RWPE2 (cell line): Measurements from ENCODE around the gene HSP90AB1.

ENCODE experiments used
- ATAC-seq: fragments of 200-7000 bp; cut with Tn5 transposase; 3 replicates; pipeline ENCODE4 v1.9.1; 2021; ENCODE audit warnings: low read depth
- DNase-seq: peaks from one replicate; pipeline ENCODE4 v3.0.0-alpha.2; 2020; ENCODE audit warnings: low spot score
- H3K27ac ChIP-seq: fragments of 450-650 bp; 2 replicates; pipeline ENCODE4 v1.5.1; 2017; ENCODE audit warnings: mild to moderate bottlenecking; ENCODE audit not compliant: poor library complexity, severe bottlenecking
- H3K27me3 ChIP-seq: fragments of 250-450 bp; sonication (Bioruptor Pico); 2 replicates; pipeline ENCODE4 v1.5.1; 2021; ENCODE audit warnings: mild to moderate bottlenecking, moderate library complexity; ENCODE audit not compliant: insufficient read depth, poor library complexity, severe bottlenecking
- H3K36me3 ChIP-seq: fragments of 250-450 bp; sonication (Bioruptor Pico); 2 replicates; pipeline ENCODE4 v1.5.1; 2020; ENCODE audit warnings: low read depth, mild to moderate bottlenecking, moderate library complexity
- H3K4me1 ChIP-seq: fragments of 250-450 bp; sonication (Bioruptor Pico); 2 replicates; pipeline ENCODE4 v1.5.1; 2021; ENCODE audit warnings: mild to moderate bottlenecking, moderate library complexity; ENCODE audit not compliant: insufficient read depth, poor library complexity, severe bottlenecking
- H3K4me3 ChIP-seq: fragments of 250-450 bp; sonication (Bioruptor Pico); 2 replicates; pipeline ENCODE4 v1.5.1; 2021; ENCODE audit warnings: mild to moderate bottlenecking, moderate library complexity; ENCODE audit not compliant: severe bottlenecking
- H3K9me3 ChIP-seq: fragments of 250-450 bp; sonication (Bioruptor Pico); 2 replicates; pipeline ENCODE4 v1.5.1; 2021; ENCODE audit warnings: mild to moderate bottlenecking, moderate library complexity; ENCODE audit not compliant: severe bottlenecking
- TF ChIP-seq, protein P1 (sequence below): fragments of 450-650 bp; IDR thresholded peaks from one replicate; pipeline ENCODE4 v1.5.1; 2017; ENCODE audit warnings: mild to moderate bottlenecking, moderate library complexity; ENCODE audit not compliant: poor library complexity, severe bottlenecking

Gene HSP90AB1

DNA sequence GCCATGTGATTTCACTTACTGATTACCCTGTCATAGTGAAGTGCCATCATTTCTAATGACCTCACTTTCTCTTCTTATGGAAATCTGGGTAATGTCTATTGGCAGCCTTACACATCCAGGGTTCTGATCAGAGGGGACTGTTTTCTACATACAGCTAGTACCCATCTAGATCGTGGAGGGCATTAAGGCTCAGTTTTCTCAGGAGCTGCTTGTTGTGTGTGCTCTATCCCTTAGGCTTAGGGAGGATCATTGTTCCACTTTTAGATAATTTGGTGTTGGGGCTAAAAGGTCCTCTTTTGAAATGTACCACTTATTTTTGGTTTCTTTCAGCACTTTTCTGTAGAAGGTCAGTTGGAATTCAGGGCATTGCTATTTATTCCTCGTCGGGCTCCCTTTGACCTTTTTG is 3.8 kb downstream of the HSP90AB1 start:
- TF ChIP-seq, protein P1, sequence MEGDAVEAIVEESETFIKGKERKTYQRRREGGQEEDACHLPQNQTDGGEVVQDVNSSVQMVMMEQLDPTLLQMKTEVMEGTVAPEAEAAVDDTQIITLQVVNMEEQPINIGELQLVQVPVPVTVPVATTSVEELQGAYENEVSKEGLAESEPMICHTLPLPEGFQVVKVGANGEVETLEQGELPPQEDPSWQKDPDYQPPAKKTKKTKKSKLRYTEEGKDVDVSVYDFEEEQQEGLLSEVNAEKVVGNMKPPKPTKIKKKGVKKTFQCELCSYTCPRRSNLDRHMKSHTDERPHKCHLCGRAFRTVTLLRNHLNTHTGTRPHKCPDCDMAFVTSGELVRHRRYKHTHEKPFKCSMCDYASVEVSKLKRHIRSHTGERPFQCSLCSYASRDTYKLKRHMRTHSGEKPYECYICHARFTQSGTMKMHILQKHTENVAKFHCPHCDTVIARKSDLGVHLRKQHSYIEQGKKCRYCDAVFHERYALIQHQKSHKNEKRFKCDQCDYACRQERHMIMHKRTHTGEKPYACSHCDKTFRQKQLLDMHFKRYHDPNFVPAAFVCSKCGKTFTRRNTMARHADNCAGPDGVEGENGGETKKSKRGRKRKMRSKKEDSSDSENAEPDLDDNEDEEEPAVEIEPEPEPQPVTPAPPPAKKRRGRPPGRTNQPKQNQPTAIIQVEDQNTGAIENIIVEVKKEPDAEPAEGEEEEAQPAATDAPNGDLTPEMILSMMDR: no peak
- Histone ChIP-seq H3K9me3 (no peaks in the 10 kb centered on the region), H3K36me3 (peaks cover 87% of the 10 kb centered on the region), H3K4me3 (no peak overlapping the region), H3K27ac (peak overlapping the region; percentile 2), H3K27me3 (no peaks in the 10 kb centered on the region), H3K4me1 (peaks cover 10% of the 10 kb centered on the region)
- DNase-seq (no peak), ATAC-seq (no peak)

DNA sequence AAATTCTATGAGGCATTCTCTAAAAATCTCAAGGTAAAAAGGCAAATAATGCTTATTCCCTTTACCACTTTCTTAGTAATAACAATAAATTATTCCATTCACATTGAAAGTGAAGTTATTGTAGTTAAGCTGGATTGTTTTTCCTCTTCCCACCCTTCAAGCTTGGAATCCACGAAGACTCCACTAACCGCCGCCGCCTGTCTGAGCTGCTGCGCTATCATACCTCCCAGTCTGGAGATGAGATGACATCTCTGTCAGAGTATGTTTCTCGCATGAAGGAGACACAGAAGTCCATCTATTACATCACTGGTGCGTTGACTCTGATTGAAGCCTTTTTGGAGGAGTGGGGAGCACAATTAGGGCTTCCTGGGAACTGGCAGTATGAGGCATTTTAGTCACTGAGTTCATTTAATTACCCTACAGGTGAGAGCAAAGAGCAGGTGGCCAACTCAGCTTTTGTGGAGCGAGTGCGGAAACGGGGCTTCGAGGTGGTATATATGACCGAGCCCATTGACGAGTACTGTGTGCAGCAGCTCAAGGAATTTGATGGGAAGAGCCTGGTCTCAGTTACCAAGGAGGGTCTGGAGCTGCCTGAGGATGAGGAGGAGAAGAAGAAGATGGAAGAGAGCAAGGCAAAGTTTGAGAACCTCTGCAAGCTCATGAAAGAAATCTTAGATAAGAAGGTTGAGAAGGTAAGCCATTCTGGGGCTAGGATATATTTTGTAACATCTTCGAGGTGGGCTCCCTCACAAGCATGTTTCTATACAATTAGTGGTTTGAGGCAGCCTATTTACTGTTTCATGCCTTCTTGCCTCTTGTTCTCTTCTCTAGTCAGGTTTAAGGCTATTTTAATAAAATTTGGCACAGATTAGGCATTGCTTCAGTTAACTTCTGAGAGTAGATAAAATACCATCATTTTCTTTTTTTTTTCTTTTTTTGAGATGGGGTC is 4.9 kb downstream of the HSP90AB1 start:
- TF ChIP-seq, protein P1: no peak
- ATAC-seq (no peak), DNase-seq (no peak)
- Histone ChIP-seq H3K4me3 (no peak overlapping the region), H3K27me3 (no peaks in the 10 kb centered on the region), H3K27ac (peak overlapping the region; percentile 2), H3K36me3 (peaks cover 91% of the 10 kb centered on the region), H3K4me1 (peaks cover 16% of the 10 kb centered on the region), H3K9me3 (no peaks in the 10 kb centered on the region)

DNA sequence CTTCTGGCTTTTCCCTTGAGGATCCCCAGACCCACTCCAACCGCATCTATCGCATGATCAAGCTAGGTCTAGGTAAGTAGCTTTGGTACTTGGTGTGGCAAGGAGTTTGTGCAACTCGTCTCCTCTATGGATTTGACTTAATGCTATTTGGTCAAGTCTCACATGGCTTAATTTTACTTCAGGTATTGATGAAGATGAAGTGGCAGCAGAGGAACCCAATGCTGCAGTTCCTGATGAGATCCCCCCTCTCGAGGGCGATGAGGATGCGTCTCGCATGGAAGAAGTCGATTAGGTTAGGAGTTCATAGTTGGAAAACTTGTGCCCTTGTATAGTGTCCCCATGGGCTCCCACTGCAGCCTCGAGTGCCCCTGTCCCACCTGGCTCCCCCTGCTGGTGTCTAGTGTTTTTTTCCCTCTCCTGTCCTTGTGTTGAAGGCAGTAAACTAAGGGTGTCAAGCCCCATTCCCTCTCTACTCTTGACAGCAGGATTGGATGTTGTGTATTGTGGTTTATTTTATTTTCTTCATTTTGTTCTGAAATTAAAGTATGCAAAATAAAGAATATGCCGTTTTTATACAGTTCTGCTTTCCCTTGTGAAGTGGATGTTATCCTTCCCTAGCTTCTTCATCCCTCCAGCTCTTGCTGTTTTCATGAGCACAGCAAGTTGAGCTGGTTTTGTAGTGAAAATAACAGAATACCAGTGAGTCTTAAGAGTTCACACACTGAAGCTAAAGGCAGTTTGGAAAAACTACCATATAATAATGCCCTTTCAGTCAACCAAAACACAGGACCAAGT is 6.6 kb downstream of the HSP90AB1 start:
- H3K27ac ChIP-seq: no peak overlapping the region
- no peaks in the 10 kb centered on the region for H3K9me3 ChIP-seq
- H3K27me3 ChIP-seq: no peaks in the 10 kb centered on the region
- peaks cover 14% of the 10 kb centered on the region for H3K4me1 ChIP-seq
- H3K36me3 ChIP-seq: peaks cover 76% of the 10 kb centered on the region
- DNase-seq (no peak), ATAC-seq (no peak; the same call in 2 of the 3 replicates)
- TF ChIP-seq, protein P1: peak; percentile 71
- no peak overlapping the region for H3K4me3 ChIP-seq

DNA sequence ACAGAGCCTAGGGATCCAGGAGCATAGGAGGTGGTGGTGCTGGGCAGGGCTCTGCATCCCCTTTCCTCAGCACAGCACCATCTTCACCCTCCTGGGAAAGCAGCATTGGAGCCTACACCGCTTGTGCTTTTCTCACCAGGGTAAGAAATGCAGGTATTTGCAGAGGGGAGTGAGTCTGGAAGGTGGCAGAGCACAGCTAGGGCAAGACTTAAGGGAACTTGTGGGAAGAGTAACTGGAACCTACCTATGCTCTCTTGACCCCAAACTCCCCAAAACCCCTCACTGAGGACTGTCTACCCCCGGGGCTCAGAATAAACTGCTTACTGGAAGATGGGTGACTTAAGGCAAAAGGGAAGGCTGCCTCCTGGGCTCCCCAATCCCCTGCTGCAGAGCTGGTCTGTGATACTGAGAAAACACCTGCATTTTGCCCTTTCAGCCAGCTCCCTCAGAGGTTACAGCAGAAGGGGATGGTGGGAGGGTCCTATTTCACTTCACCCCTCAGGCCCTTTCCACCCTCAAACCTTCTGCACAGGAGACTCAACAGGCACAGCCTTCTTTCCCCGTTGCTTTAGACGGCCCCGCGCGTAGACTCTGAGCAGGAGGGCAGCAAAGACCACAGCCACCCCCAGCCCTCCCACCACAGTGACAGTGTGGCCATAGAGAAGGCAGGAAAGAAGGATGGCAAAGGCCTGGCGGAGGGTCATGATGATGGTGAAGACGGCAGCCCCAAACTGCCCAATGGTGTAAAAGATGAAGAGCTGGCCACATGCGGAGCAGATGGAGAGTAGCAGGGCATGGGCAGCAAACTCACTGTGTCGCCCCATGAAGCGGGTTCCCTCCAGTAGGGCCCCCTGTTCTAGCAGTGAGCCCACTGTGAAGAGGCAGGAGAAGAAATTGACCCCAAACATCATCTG is 7.5 kb downstream of the HSP90AB1 start:
- Histone ChIP-seq H3K9me3 (no peaks in the 10 kb centered on the region), H3K4me3 (no peak overlapping the region), H3K36me3 (peaks cover 67% of the 10 kb centered on the region), H3K27ac (peak overlapping the region; percentile 81), H3K27me3 (no peaks in the 10 kb centered on the region), H3K4me1 (peaks cover 7% of the 10 kb centered on the region)
- ATAC-seq (peak; percentile 5), DNase-seq (no peak)
- TF ChIP-seq, protein P1: no peak
